Stomach smooth muscle (tissue), 2 donors: ENCODE data around the gene GMFB.

Experiments
- H3K27ac ChIP-seq: one replicate; pipeline ENCODE4 v1.7.0; 2013; ENCODE audit warnings: mild to moderate bottlenecking, low read length, inconsistent platforms
- H3K27me3 ChIP-seq, 2 donors: one replicate each; pipeline ENCODE4 v1.7.0; 2013; ENCODE audit warnings: low read length in 2 of 2; ENCODE audit not compliant: insufficient read depth in 2 of 2, control insufficient read depth in 1 of 2
- H3K36me3 ChIP-seq, 2 donors: one replicate each; pipeline ENCODE4 v1.7.0; 2013; ENCODE audit warnings: low read length in 2 of 2; ENCODE audit not compliant: control insufficient read depth in 2 of 2, insufficient read depth in 2 of 2
- H3K4me1 ChIP-seq: one replicate; pipeline ENCODE4 v1.7.0; 2013; ENCODE audit warnings: low read length; ENCODE audit not compliant: control insufficient read depth, insufficient read depth
- H3K4me3 ChIP-seq, 2 donors: one replicate each; pipeline ENCODE4 v1.7.0; 2013; ENCODE audit warnings: low read length in 2 of 2
- H3K9ac ChIP-seq, 2 donors: one replicate each; pipeline ENCODE4 v1.7.0; 2013; ENCODE audit warnings: low read length in 2 of 2, mild to moderate bottlenecking in 1 of 2
- H3K9me3 ChIP-seq, 2 donors: one replicate each; pipeline ENCODE4 v1.7.0; 2013; ENCODE audit warnings: low read length in 2 of 2; ENCODE audit not compliant: control insufficient read depth in 2 of 2
- donor health status: healthy.
- donor health status: Pancreatic carcinoma.

GMFB gene

GRCh38 chr14:54488646-54489317, at the start of gene GMFB:
TSS of gene GMFB (minus strand) at chr14:54488980. CDS start at chr14:54488927, 53 bp downstream.
- Histone ChIP-seq H3K36me3 (no peaks in the 10 kb centered on the region), H3K4me1 (peaks cover 15% of the 10 kb centered on the region)

GRCh38 chr14:54538055-54538454, 49.3 kb upstream of the GMFB start:
- no peak overlapping the region for H3K4me3 ChIP-seq
- H3K4me1 ChIP-seq: no peaks in the 10 kb centered on the region
- H3K36me3 ChIP-seq: peaks cover 0 to 11% of the 10 kb centered on the region in 2 donors
- H3K27me3 ChIP-seq: no peaks in the 10 kb centered on the region
- no peak overlapping the region for H3K9ac ChIP-seq
- H3K9me3 ChIP-seq: no peaks in the 10 kb centered on the region
- H3K27ac ChIP-seq: no peak overlapping the region

More at GRCh38 chr14:54488646-54489317, at the start of gene GMFB:
- H3K9ac ChIP-seq: peak within 1 kb of the TSS; percentile 92 to 93
- no peaks in the 10 kb centered on the region for H3K9me3 ChIP-seq
- no peaks in the 10 kb centered on the region for H3K27me3 ChIP-seq
- peak within 1 kb of the TSS; percentile 88 to 90 for H3K4me3 ChIP-seq
- H3K27ac ChIP-seq: peak within 1 kb of the TSS; percentile 83

GRCh38 chr14:54537651-54538050, 48.9 kb upstream of the GMFB start:
- Histone ChIP-seq H3K9ac (no peak overlapping the region), H3K36me3 (peaks cover 0 to 11% of the 10 kb centered on the region in 2 donors), H3K4me3 (no peak overlapping the region)

GRCh38 chr14:54535646-54536045, 46.9 kb upstream of the GMFB start:
- Histone ChIP-seq H3K36me3 (peaks cover 0 to 7% of the 10 kb centered on the region in 2 donors), H3K27ac (no peak overlapping the region), H3K4me1 (no peaks in the 10 kb centered on the region), H3K9ac (no peak overlapping the region), H3K9me3 (no peaks in the 10 kb centered on the region), H3K4me3 (no peak overlapping the region), H3K27me3 (no peaks in the 10 kb centered on the region)

More at GRCh38 chr14:54537651-54538050, 48.9 kb upstream of the GMFB start:
- Histone ChIP-seq H3K27ac (no peak overlapping the region), H3K9me3 (no peaks in the 10 kb centered on the region), H3K4me1 (no peaks in the 10 kb centered on the region), H3K27me3 (no peaks in the 10 kb centered on the region)

- Histone ChIP-seq H3K9me3 (no peaks in the 10 kb centered on the region), H3K4me3 (no peak overlapping the region), H3K36me3 (peaks cover 0 to 7% of the 10 kb centered on the region in 2 donors), H3K27ac (no peak overlapping the region), H3K4me1 (no peaks in the 10 kb centered on the region), H3K27me3 (no peaks in the 10 kb centered on the region), H3K9ac (no peak overlapping the region)
Measured at GRCh38 chr14:54535126-54535525, 46.3 kb upstream of the GMFB start.

- H3K9me3 ChIP-seq: no peaks in the 10 kb centered on the region
- H3K36me3 ChIP-seq: peaks cover 0 to 1% of the 10 kb centered on the region in 2 donors
- H3K4me3 ChIP-seq: no peak overlapping the region
- H3K27me3 ChIP-seq: no peaks in the 10 kb centered on the region
- no peak overlapping the region for H3K9ac ChIP-seq
- H3K27ac ChIP-seq: no peak overlapping the region
- no peaks in the 10 kb centered on the region for H3K4me1 ChIP-seq
Measured at GRCh38 chr14:54533100-54533499, 44.3 kb upstream of the GMFB start.

GRCh38 chr14:54532111-54533012, 43.6 kb upstream of the GMFB start:
- H3K9me3 ChIP-seq: no peaks in the 10 kb centered on the region
- H3K36me3 ChIP-seq: no peaks in the 10 kb centered on the region
- no peak overlapping the region for H3K4me3 ChIP-seq
- no peak overlapping the region for H3K9ac ChIP-seq
- no peak overlapping the region for H3K27ac ChIP-seq
- no peaks in the 10 kb centered on the region for H3K27me3 ChIP-seq
- H3K4me1 ChIP-seq: no peaks in the 10 kb centered on the region

GRCh38 chr14:54529811-54530210, 41.0 kb upstream of the GMFB start:
- Histone ChIP-seq H3K9me3 (no peaks in the 10 kb centered on the region), H3K4me1 (no peaks in the 10 kb centered on the region), H3K9ac (no peak overlapping the region), H3K27me3 (no peaks in the 10 kb centered on the region), H3K4me3 (no peak overlapping the region), H3K36me3 (peaks cover 0 to 4% of the 10 kb centered on the region in 2 donors), H3K27ac (no peak overlapping the region)

- Histone ChIP-seq H3K9me3 (no peaks in the 10 kb centered on the region), H3K4me3 (no peak overlapping the region), H3K36me3 (peaks cover 7 to 9% of the 10 kb centered on the region in 2 donors), H3K4me1 (no peaks in the 10 kb centered on the region), H3K27me3 (no peaks in the 10 kb centered on the region), H3K9ac (no peak overlapping the region), H3K27ac (no peak overlapping the region)
Measured at GRCh38 chr14:54528973-54529372, 40.2 kb upstream of the GMFB start.

GRCh38 chr14:54524410-54524809, 35.6 kb upstream of the GMFB start:
- H3K9ac ChIP-seq: no peak overlapping the region
- H3K4me1 ChIP-seq: no peaks in the 10 kb centered on the region
- H3K27me3 ChIP-seq: no peaks in the 10 kb centered on the region
- H3K27ac ChIP-seq: no peak overlapping the region
- H3K4me3 ChIP-seq: no peak overlapping the region
- H3K9me3 ChIP-seq: no peaks in the 10 kb centered on the region
- H3K36me3 ChIP-seq: peaks cover 10 to 11% of the 10 kb centered on the region in 2 donors
